ENCODE measurements around the gene ZNRD2.

DNA sequence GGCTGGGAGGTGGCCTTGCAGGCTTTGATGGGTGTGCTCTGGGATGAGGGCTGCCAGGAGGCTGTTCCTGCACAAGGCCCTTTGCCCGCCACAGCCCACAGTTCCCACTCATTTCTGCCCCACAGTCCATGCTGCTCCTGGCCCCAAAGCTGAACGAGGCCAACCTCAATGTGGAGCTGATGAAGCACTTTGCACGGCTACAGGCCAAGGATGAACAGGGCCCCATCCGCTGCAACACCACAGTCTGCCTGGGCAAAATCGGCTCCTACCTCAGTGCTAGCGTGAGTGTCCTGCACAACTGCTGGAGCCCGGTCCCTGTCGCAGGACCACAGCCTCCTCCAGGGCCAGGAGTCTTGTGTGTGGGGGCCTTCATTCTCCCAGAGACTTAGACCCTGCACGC is 35.2 kb upstream of the ZNRD2 start:
- TF ChIP-seq, protein P1, sequence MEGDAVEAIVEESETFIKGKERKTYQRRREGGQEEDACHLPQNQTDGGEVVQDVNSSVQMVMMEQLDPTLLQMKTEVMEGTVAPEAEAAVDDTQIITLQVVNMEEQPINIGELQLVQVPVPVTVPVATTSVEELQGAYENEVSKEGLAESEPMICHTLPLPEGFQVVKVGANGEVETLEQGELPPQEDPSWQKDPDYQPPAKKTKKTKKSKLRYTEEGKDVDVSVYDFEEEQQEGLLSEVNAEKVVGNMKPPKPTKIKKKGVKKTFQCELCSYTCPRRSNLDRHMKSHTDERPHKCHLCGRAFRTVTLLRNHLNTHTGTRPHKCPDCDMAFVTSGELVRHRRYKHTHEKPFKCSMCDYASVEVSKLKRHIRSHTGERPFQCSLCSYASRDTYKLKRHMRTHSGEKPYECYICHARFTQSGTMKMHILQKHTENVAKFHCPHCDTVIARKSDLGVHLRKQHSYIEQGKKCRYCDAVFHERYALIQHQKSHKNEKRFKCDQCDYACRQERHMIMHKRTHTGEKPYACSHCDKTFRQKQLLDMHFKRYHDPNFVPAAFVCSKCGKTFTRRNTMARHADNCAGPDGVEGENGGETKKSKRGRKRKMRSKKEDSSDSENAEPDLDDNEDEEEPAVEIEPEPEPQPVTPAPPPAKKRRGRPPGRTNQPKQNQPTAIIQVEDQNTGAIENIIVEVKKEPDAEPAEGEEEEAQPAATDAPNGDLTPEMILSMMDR (IDR thresholded peaks at IDR 0.05) = no peak
- TF ChIP-seq POLR2A (IDR thresholded peaks at IDR 0.05; ENCODE audit: low read depth) = no peak
- TF ChIP-seq POLR2AphosphoS5 (IDR thresholded peaks at IDR 0.05) = no peak
- TF ChIP-seq EP300 (IDR thresholded peaks at IDR 0.05) = no peak

Data from esophagus muscularis mucosa (tissue), 4 donors.